ENCODE results near the gene JAZF1.

JAZF1 gene

DNA sequence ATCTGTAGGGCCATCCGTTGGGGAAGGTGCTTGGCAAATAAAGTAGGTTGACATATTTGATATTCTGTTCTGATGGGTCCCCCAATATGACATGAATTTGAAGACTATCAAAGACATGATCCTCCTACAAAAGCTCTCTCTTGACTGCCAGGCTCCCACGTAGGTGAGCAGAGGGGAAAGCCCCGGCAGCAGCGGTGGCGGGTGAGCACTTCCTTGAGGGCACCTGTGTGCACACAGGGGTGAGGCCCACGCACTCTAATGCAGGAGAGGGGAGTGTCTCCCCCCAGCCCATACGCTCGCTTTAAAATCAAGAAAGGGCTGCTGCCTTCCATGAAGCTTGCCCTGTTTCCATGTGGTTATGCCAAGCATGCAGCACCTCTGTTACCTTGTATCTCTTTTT is 340.3 kb downstream of the JAZF1 start:
- DNase-seq (ENCODE audit: low read depth in 2 of 2) = peak in 1 of 2 experiments; percentile 14

GRCh38 chr7:27839099-27839498 is 341.5 kb downstream of the JAZF1 start:
- no peak for DNase-seq (ENCODE audit: low read depth in 2 of 2)

GRCh38 chr7:27836536-27836935 is 344.1 kb downstream of the JAZF1 start:
- no peak for DNase-seq (ENCODE audit: low read depth in 2 of 2)

- DNase-seq (ENCODE audit: low read depth in 2 of 2) = no peak
These were observed 345.2 kb downstream of the JAZF1 start for GRCh38 chr7:27835376-27835775.

DNA sequence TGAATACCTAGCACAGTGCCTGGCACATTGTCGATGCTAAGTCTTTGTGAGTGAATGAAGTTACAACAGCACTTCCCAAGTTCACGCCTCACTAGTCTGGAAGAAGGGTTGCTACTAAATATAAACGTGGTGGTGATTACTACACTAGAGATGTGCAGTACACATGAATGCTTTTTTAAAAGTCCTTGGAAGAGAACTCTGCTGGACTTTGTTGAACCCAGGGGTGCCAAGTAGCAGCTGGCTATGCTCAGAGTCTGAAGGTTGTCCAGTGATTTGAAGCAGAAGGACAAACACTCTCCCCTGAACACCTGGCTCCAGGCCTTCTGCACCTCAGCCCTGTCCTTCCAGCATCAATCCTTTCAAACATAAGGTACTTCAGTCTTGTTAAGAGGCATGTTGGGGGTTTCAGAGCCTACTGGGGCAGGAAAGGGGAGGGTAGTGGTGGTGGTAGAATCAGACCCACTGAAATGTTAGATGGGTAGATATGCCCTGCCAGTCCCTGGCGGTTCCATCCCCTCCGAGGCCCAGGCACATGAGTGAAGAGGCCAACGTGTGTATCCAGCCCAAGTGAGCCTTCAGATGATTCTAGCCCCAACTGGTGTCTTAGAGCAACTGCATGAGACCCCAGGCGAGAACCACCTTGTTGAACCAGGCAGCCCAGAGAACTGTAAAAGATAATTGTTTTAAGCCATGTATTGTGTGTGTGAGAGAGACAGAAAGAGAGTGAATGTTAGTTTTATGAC is 346.2 kb downstream of the JAZF1 start:
- no peak for DNase-seq (ENCODE audit: low read depth in 2 of 2)

- no peak for DNase-seq (ENCODE audit: low read depth in 2 of 2)
These were observed 354.2 kb downstream of the JAZF1 start for GRCh38 chr7:27826357-27826756.

DNA sequence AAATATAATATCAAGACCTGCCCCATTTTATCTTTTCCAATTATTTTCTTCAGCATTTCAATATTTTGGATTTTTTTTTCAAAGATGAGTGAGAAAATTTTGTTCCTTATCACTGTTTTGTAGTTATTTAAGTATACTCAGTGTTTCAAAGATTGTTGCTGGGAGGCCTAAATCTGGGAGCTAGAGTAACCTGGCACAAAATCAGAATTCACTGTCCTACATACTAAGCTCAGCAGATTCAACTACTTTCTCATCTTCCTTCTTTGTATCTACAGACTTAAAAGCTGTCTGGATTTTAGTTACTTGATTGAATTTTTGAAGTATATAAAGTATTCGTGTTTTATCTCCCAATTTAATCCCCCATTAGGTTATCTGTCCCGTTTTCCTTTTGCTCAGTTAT is 354.7 kb downstream of the JAZF1 start:
- DNase-seq (ENCODE audit: low read depth in 2 of 2) = no peak

DNA sequence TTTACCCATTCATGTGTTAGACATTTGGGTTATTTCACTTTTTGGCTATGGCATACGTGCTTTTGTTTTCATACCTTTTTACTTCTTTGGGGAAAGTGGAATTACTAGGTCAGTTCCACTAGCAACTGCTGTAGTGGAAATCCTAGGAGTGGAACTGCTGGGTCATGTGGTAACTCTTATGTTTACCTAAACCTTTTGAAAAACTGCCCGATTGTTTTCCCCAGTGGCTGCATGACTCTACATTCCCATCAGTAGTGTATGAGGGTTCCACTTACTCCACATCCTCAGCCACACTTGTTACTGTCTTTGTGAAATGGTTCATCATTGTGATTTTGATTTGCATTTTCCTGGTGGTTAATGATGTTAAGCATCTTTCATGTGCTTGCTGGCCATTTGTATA is 358.4 kb downstream of the JAZF1 start:
- DNase-seq (ENCODE audit: low read depth in 2 of 2) = no peak

- DNase-seq (ENCODE audit: low read depth in 2 of 2) = no peak
These were observed 367.9 kb downstream of the JAZF1 start for GRCh38 chr7:27812706-27813105.

GRCh38 chr7:27810186-27810585 is 370.4 kb downstream of the JAZF1 start:
- DNase-seq (ENCODE audit: low read depth in 2 of 2) = no peak

- no peak for DNase-seq (ENCODE audit: low read depth in 2 of 2)
These were observed 372.0 kb downstream of the JAZF1 start for GRCh38 chr7:27808626-27809025.

GRCh38 chr7:27804139-27804538 is 376.5 kb downstream of the JAZF1 start:
- no peak for DNase-seq (ENCODE audit: low read depth in 2 of 2)

GRCh38 chr7:27802999-27803398 is 377.6 kb downstream of the JAZF1 start:
- DNase-seq (ENCODE audit: low read depth in 2 of 2) = no peak

DNA sequence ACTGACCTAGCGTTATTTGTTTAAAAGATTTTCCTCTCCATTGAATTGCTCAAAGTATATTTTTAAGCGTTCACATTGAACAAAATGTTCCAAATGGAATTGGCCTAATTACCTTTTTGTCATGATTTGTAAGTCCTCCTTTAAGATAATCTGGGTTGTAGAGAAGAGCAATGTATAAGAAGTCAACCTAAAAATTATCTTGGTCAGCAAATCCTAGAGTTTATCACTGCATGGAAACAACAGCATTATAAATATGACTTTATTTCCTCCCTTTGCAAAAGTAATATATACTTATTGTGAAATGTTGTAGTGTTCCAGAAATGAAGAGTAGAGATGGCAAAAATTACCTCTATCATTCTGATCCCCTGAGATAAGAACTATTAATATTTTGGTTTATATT is 381.4 kb downstream of the JAZF1 start:
- DNase-seq (ENCODE audit: low read depth in 2 of 2) = no peak

DNA sequence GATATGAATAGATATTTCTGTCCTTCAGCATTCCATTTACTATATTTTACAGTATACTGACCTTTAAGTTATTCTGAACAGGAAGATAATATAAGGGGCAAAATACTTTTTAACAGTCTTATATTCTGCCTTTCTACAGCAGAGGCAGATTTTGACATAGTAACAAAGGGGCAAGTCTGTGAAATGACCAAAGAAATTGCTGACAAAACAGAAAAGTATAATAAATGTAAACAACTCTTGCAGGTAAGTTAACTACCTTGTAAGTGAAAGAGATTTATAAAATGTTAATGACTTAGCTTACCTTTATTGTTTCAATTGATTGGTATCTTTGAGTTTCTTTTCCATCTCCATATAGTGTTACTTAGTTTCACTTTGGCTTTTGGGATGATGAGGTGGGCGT is 384.6 kb downstream of the JAZF1 start:
- DNase-seq (ENCODE audit: low read depth in 2 of 2) = no peak

DNA sequence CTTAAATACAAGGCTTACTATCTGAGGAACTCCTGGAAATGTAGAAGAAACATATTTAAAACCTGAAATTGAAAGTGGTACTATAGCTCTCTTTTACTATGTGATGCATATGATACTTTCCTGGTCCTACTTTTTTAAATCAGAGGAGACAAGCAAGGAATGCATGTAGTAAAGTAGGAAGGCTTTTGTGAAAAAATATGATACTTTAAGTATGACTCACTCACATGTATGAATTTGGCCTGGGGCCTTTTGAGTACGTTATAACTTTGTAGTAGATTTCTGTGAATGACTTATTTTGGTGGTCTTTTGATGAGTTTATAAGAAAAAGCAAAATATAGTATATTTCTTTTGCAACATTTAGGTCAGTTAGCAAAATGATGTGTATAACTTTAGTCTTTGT is 386.8 kb downstream of the JAZF1 start:
- no peak for DNase-seq (ENCODE audit: low read depth in 2 of 2)

DNA sequence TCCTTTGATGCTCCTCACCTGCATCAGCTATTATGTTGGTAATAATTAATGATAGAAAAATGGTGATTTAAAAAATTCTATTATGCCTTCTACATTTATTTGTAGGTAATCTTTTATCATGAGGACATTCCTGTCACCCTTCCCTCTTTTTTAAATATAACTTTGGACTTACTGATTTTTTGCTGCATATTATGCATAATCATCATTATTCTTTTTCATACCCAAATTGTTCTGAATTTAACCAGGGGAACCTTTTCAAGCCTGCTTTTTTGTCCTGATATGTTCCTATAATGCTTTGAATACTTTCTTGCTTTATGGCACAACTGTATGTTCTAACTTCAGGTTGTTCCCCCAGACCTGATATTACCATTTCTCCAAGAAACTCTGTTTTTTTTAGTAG is 392.2 kb downstream of the JAZF1 start:
- no peak for DNase-seq (ENCODE audit: low read depth in 2 of 2)

DNA sequence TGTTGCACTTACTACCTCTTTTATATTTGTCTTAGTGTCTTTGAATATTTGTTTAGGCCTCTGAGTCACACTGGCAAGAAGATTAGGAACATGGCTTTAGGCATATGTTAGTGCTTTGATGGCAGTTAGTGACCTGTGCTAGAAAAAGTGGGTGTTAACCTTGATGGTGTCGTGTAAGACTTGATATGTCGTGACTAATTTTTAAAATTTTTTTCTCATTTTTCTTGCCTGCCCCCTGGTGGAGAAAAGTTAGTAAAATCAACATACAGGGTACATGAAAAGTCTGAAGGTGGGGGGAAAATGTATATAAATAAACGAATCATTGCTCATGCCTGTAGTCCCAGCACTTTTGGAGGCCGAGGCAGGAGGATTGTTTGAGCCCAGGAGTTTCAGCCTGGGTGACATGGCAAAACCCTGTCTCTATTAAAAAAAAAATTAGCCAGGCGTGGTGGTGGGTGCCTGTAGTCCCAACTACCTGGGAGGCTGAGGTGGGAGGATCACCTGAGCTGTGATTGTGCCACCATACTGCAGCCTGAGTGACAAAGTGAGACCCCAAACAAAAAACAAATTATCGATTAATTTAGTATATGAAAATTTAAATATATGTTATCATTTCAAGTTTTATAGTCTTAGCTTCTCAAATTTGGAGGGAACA is 396.1 kb downstream of the JAZF1 start:
- DNase-seq (ENCODE audit: low read depth in 2 of 2) = no peak

GRCh38 chr7:27782849-27783248 is 397.7 kb downstream of the JAZF1 start:
- DNase-seq (ENCODE audit: low read depth in 2 of 2) = no peak

DNA sequence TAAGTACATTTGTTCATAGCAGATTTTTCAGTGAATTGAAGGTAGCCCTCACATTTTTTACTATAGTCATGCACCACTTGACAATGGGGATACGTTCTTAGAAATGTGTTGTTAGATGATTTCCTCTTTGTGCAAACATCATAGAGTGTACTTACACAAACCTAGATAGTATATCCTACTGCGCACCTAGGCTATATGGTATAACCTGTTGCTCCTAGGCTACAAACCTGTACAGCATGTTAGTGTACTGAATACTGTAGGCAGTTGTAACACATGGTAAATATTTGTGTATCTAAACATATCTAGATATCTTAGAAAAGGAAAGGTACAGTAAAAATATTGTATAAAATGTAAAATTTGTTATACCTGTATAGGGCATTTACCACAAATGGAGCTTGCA is 399.4 kb downstream of the JAZF1 start:
- DNase-seq (ENCODE audit: low read depth in 2 of 2) = no peak
